HG02571 (cell line): ENCODE measurements around the gene TRPV5.

Experiments
- ATAC-seq: cut with Tn5 transposase; IDR thresholded peaks from one replicate; pipeline ENCODE4 v1.9.1; 2021; ENCODE audit warnings: mild to moderate bottlenecking, moderate library complexity; ENCODE audit not compliant: unreplicated experiment

Gene TRPV5

DNA sequence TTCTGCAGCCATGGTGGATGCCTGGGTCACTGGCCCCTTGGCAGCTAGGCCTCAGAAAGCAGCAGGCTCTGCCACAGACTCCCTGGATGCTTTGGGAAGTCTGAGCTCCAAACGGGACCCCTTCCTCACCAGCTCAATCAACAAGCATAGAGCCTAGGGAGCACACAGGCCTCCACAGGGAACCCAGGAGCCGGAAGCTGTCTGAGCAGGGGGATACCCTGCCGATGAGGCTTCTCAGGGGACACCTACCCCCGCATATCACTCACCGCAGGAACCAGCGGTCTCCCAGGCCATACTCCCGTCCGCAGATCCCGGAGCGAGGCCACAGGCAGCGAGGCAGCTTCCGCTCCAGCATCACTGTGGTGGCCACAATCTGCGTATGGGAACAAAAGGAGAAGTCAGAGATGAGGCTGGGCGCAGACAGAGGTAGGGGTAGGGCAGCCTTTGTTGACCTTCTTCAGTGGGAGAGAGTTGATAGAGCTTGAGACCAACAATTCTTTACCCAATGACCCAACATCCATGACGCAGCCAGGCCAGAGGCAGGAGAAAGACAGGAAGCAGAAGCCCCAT, 61.4 kb downstream of the TRPV5 start:
- no peak for ATAC-seq

DNA sequence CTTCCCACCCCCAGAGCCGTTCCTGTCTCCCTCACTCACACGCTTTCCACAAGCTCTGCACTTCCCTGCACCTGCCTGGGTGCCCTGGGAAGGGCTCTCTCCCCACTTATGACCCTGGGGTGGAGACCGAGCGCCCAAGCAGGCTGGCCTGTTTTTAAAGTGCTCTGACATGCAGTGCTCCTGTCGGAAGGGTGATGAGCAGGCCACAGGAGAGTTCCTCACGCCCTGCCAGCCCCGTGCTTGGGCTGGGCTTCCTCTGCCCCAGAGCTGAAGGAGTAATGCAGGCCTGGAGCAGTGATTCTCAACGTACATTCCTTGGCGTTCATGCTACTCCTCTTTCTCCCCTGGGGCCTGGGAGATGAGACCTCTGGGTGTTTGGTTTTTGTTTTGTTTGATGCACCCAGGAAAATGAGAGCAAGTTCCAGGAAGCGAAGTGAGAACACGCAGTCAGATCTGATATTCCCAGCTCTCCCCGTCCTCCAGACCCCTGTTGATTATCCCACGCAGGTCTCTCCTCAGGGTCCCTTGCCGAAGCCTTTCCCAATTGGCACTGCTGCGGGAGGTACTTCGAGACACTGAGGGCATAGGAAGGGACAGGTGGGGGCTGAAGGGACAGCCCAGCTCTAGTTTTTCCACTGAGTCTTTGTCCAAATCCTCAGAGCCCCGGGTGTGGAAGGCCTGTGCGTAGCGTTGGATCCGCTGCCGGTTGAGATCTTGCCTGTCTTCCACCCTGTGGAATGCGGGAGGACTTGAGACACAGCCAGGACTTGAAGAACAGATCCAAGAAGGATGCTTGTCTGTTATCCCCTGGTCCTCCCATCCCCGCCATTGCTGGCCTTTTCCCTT, 62.1 kb downstream of the TRPV5 start:
- no peak for ATAC-seq

DNA sequence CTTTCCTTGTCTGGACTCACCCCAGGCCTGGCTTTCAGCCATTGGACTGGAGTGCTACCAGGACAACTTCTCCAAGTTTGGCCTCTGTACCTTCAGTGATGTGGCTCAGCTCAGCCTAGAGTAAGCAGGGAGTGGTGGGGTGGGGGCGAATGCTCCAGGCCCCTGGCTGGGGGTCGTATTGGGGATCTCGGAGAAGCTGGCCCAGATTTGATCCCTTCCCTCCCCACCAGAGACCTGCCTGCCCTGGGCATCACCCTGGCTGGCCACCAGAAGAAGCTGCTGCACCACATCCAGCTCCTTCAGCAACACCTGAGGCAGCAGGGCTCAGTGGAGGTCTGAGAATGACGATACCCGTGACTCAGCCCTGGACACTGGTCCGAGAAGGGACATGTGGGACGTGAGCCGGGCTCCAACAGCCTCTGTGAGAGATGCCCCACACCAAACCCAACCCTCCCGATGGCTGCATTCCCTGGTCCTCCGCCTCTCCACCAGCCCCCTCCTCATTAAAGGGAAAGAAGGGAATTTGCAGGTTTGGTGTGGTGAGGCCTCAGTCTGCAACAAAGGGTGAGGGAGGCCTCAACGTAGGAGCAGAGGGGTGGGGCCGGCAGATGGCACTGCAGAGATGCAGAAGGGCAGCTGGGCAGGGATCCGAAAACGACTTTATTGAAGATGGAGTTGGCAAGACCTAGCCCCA, 62.8 kb downstream of the TRPV5 start:
- no peak for ATAC-seq

DNA sequence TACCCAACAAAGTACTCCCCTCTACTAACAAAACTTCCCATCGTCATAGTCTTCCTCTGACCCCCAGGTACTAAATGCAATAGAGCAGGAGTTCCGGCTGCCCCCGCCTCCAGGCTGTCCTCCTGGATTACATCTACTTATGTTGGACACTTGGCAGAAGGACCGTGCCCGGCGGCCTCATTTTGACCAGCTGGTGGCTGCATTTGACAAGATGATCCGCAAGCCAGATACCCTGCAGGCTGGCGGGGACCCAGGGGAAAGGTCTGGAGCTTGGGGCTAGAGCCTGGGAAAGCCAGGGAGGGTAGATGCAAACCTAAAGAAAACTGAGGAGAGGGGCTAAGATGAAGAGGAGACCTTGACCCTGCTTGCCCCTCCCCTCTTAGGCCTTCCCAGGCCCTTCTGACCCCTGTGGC, 63.4 kb downstream of the TRPV5 start:
- ATAC-seq, result no peak

DNA sequence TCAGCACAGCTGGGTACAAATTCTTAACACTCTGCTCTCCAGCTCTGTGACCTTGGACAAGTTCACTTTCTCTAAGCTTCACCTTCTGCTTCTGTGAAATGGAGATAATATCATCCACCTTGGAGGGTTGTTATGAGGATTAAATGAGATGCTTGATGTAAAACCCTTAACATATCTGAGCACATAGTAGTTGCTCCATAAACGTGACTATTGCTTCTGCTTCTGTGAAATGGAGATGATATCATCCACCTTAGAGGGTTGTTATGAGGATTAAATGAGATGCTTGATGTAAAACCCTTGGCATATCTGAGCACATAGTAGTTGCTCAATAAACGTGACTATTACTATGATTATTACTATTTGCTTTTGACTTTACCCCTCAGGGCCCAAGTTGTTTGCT, 64.1 kb downstream of the TRPV5 start:
- ATAC-seq, result no peak

DNA sequence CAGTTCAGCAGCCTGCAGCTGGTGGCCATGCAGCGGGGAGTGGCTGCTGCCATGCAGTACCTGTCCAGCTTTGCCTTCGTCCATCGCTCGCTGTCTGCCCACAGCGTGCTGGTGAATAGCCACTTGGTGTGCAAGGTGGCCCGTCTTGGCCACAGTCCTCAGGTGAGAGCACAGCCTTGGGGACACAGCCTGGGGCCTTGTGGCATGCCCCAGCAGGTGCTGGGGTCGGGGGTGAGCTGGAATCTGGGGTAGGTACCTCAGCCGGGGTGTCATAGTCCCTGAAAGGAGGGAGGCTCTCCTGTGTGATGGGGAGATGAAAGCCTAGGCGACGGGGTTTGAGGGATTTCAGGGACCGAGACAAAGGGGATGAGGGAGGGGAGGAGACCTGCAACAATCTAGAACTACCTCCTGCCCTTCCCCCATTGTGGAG, 64.5 kb downstream of the TRPV5 start:
- ATAC-seq, result no peak

DNA sequence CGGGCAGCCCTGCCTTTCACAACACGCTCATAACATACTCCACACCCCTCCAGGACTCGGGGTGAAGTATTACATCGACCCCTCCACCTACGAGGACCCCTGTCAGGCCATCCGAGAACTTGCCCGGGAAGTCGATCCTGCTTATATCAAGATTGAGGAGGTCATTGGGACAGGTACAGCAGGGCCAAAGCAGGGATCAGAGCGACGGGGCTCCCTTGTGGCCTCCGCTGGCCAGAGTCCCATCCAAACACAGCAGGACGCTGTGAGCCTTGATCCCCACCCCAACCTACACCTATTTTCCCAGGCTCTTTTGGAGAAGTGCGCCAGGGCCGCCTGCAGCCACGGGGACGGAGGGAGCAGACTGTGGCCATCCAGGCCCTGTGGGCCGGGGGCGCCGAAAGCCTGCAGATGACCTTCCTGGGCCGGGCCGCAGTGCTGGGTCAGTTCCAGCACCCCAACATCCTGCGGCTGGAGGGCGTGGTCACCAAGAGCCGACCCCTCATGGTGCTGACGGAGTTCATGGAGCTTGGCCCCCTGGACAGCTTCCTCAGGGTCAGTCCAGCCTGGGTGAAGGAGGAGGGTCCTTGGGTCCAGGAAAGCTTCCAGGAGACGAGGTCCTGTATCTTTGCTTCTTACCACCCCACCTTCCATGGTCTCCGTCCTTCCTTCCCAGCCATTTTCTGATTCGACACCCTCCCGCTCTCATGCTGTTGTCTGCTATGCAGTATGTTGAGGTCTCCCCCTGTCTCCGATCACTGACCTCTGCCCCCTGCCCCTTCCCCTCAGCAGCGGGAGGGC, 65.2 kb downstream of the TRPV5 start:
- ATAC-seq, result no peak

DNA sequence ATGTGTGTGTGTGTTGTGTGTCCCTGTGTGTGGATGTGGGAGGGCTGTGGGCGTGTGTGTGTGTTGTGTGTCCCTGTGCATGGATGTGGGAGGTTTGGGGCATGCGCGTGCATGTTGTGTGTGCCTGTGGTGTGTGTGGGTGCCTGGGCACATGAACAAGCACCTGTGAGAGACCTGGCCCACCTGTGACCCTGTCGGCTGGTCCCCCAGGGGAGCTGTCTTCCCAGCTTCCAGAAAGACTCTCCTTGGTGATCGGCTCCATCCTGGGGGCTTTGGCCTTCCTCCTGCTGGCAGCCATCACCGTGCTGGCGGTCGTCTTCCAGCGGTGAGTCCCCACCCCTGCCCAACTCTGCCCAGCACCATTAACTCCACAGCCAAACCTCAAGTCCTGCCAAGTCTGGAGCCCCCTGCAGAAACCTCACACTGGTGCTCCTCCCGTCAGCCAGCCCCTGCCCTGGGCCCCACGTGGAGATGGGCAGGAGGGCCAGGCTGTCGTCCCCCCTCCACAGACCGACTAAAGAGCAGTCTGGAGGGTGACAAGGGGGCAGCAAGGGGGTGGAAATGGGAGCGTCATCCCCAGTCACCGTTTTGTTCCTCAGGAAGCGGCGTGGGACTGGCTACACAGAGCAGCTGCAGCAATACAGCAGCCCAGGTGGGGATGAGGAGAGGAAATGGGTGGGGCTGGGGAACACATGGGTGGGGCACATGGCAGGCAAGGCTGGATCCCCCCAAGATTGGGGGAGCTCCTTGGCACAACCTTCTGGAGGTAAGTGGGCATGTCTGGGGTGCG, 66.0 kb downstream of the TRPV5 start:
- ATAC-seq, result no peak

DNA sequence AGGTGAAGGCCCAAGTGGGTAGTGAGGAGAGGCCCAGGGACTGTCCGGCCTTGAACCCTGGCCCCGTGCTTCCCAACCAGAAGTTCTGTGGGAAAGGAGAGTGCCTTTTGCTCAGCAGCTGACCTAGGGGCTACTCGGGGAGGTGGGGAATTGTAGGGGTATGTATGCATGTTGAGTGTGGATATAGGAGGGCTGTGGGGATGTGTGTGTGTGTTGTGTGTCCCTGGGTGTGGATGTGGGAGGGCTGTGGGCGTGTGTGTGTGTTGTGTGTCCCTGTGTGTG, 66.5 kb downstream of the TRPV5 start:
- no peak for ATAC-seq

DNA sequence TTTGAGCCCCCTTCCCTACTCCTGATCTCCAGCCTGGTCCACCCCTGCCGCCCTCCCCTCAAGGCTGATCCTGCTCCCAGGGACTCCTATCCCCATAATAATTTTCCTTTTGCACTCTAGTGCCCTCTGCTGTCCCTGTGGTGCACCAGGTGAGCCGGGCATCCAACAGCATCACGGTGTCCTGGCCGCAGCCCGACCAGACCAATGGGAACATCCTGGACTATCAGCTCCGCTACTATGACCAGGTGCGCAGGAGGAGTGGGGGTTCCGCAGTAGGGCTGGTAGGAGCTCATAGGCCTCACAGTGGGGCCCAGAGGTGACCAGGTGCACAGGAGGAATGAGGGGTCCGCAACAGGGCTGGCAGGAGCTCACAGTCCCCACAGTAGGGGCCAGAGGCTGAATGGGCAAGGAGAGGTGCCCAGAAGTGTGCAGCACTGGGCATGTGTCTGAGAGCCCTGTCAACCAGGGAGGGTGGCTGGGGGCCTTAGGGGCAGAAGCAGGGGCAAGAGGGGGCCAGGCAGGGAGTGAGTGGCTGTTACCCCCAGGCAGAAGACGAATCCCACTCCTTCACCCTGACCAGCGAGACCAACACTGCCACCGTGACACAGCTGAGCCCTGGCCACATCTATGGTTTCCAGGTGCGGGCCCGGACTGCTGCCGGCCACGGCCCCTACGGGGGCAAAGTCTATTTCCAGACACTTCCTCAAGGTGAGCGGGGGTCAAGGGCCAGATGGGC, 67.0 kb downstream of the TRPV5 start:
- ATAC-seq, result no peak

DNA sequence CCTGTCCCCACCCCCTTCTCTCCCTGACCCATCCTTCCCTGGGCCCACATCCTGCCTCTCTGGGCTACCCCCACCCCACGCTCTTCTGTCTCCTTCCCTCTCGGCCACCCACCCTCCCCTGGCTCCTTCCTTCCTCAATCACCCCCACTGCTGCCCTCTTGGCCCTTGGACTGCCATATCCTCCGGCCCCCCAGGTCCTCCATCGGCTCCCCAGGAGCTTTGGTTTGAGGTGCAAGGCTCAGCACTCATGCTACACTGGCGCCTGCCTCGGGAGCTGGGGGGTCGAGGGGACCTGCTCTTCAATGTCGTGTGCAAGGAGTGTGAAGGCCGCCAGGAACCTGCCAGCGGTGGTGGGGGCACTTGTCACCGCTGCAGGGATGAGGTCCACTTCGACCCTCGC, 67.8 kb downstream of the TRPV5 start:
- ATAC-seq, result no peak

DNA sequence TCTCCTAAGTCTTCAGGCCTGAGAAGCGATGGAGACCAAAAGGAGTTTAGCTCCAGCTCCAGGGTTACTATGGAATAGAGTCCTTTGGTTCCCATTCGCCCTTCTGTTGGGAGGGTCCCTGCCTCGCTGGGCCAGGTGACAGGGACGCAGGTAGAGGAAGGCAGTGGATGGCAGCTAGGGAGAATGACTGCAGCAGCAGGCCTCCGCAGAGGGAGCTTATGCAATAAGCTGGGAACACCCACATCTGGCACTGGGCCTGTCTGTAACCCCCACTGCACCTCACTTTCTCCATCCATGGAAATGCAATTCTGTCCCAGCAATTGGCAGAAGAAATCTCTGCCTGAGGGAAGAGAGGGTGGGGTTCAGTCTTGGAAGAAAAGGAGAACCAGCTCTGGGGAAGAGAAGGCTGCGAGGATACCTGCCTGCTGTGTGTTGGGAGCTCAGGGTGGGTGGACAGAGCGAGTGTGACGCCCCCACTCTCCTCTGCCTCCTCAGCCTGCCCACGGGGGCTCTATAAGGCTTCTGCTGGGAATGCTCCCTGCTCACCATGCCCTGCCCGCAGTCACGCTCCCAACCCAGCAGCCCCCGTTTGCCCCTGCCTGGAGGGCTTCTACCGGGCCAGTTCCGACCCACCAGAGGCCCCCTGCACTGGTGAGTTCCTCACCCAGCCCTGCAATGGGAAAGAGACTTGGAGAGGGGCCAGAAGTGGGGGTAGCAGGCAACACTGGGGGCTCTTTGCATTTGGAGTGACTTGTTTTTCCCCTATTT, 68.4 kb downstream of the TRPV5 start:
- no peak for ATAC-seq

DNA sequence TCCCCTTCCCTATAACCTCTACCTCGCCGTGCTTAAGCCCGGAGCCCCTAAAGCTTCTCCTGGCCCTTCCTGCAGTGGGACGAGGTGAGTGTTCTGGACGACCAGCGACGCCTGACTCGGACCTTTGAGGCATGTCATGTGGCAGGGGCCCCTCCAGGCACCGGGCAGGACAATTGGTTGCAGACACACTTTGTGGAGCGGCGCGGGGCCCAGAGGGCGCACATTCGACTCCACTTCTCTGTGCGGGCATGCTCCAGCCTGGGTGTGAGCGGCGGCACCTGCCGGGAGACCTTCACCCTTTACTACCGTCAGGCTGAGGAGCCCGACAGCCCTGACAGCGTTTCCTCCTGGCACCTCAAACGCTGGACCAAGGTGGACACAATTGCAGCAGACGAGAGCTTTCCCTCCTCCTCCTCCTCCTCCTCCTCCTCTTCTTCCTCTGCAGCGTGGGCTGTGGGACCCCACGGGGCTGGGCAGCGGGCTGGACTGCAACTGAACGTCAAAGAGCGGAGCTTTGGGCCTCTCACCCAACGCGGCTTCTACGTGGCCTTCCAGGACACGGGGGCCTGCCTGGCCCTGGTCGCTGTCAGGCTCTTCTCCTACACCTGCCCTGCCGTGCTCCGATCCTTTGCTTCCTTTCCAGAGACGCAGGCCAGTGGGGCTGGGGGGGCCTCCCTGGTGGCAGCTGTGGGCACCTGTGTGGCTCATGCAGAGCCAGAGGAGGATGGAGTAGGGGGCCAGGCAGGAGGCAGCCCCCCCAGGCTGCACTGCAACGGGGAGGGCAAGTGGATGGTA, 69.5 kb downstream of the TRPV5 start:
- ATAC-seq, result no peak

DNA sequence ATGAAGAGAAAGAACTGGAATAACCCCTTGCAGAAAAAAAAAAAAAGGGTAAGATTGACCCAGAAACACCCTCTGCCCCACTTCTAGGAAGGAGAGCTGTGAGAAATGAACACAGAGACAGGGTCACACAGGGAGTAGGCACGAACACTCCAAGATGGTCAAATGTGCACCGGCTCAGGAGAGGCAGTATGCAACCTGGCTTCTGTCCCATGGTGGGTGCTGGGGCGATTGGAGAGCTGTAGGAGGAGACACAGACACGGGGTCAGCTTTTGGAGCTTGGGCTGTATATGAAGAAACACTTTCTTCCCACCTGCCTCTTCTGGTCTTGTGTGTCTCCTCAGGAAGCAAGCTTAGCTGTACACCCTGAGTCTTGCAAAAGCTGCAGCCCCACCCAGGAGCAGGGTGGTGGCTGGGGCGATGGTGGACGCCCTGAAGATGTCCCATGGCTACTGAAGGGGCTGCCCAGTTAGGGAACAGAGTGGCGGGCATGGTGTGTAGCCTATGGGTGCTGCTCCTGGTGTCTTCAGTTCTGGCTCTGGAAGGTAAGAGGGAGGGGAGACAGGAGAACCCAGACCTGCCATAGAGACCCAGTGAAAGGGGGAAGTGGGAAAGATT, 70.7 kb downstream of the TRPV5 start:
- no peak for ATAC-seq

DNA sequence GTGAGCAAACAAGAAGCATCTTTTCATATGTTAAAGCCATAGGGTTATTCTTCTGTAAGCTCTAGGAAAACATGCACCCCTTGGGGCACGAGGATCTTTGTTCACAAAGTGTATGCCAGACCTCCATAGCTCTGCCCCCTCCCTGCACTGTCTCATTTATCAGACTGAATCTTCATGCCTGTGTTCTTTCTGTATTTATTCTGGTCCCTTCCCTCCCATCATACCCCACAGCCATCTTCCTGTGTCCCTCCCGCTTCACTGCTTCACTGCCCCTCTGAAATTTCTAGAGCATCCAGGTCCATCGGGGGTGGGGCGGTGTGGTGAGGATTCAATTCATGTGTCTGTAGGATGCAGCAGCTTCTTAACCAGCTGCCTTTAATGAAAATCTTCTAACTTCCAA, 71.2 kb downstream of the TRPV5 start:
- ATAC-seq, result no peak

DNA sequence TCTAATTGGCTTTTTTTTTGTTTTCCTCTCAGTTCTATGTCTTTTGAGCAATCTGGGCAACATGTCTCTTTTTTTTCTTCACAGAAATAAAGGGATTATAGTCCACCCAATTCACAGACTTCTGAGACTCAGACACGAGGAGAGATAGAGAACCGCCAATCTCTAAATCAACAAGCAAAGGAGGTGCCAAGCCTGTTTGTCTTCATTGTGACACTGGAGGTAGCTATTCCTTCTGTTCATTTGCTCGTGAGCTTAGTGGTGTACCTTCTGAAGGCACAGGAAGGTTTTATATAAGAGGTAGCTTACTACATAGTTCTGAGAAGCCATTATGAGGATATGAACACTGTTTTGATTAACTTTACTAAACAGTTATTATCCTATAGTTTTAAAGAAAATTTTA, 72.6 kb downstream of the TRPV5 start:
- no peak for ATAC-seq

DNA sequence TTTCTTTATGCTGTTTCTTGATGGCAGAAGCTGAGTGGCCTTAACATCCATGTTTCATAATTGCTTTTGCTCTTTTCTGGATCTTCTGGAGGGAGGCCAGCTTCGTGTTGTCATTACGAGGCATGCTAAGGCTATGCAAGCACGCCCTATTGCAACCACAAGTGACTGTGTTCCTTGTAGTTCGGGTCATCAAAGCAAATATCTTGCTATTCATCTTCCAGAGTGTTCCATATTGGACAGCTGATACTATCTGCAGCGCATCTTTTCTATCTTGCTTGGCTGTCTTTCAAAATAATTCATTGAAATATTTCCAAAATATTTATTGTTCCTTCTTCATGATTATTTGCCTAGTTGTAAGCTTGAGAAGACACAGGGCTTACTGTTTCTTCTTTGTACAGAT, 73.7 kb downstream of the TRPV5 start:
- ATAC-seq, result no peak

DNA sequence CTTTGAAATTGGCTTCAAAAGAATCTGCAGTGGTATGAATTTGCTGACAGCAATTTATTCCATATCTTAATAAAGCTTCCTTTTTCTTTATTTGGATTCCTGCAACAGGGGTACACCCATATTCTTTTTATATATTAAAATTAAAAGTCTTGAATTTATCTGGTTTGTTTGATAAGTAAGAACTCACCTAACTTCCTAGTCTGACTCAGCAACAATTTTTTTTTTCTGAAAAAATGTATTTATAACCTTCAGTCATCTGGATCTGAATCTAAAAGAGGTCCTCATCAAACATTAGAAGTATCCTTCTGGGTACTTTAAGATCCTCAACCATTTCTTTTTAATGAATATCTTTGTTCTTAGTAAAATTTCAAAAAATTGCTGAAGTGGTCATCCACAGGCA, 74.1 kb downstream of the TRPV5 start:
- no peak for ATAC-seq
